ENCODE results near the gene DSEL. TPM values are rescaled to one million over a fixed set of nuclear protein-coding genes. Genes with fewer than 3 reads are reported as not detected.

The DSEL gene
- total and polyA plus RNA-seq, 2 of the 8 experiments (the other 6 are each of a cell fraction or from before 2014, with no cell fraction given): 3.0 to 22.8 TPM

DNA sequence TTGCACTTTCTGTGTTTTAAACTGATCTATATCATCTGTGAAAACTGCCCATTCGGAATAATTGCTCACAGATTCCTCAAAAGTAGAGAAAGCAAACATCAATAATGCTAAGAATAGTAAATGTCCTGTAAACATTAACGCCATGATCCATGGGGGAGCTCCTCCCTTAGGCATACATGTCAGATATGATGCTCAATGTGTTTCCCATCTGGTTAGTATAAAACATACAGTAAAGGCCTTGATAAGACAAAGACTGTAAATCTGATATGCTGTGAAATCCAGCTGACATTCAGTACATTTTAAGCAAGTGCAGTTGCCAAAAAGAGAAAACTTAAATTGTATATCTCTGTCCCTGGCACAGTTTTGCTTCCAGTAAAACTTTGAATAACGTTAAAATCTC, 2.1 kb downstream of the DSEL start:
- Histone ChIP-seq H3K27me3 (replicated peaks in 1 of 4; ENCODE audit: control insufficient read depth in 3 of 4, extremely low read depth in 1 of 4, insufficient read depth in 3 of 4, low read length in 3 of 4) (no peaks in the 10 kb centered on the region), H2BK12ac (ENCODE audit: low read depth, low read length) (no peak overlapping the region), H4K20me1 (replicated peaks in 1 of 2; ENCODE audit: control insufficient read depth in 1 of 2, insufficient read depth in 2 of 2, low read length in 2 of 2) (peaks cover 1 to 2% of the 10 kb centered on the region in 2 experiments), H3K79me1 (ENCODE audit: low read depth, low read length) (no peaks in the 10 kb centered on the region), H2BK20ac (ENCODE audit: low read length) (no peak overlapping the region), H3K36me3 (ENCODE audit: control insufficient read depth in 2 of 4, insufficient read depth in 4 of 4, low read length in 3 of 4) (peaks cover 0 to 8% (median 0%) of the 10 kb centered on the region in 4 experiments; a peak in 2 of 8 replicates), H2AFZ (ENCODE audit: low read length) (no peak overlapping the region), H3K27ac (ENCODE audit: low read depth, low read length) (no peak overlapping the region), H3K4me3 (ENCODE audit: extremely low read depth in 1 of 4, insufficient read depth in 2 of 4, low read depth in 3 of 4, low read length in 4 of 4) (peak overlapping the region in 1 of 4 experiments; percentile 90; a peak in 2 of 8 replicates), H3K4ac (replicated peaks; ENCODE audit: insufficient read length, low read depth, low read length) (no peak overlapping the region), H3K4me1 (replicated peaks in 1 of 4; ENCODE audit: control insufficient read depth in 3 of 4, insufficient read depth in 4 of 4, low read length in 3 of 4) (peaks cover 2 to 5% (median 3%) of the 10 kb centered on the region in 4 experiments; a peak in 5 of 7 replicates), H4K91ac (replicated peaks; ENCODE audit: insufficient read length, low read length) (no peak overlapping the region), H3K79me2 (ENCODE audit: control insufficient read depth in 1 of 2, insufficient read depth in 2 of 2, low read length in 2 of 2) (peaks cover 8 to 53% of the 10 kb centered on the region in 2 experiments; a peak in 3 of 4 replicates), H3K9me3 (ENCODE audit: insufficient read depth in 2 of 2, low read depth in 1 of 2, low read length in 1 of 2) (no peaks in the 10 kb centered on the region), H2AK5ac (ENCODE audit: low read depth, low read length) (no peak overlapping the region), H2BK120ac (replicated peaks; ENCODE audit: low read depth, low read length) (no peak overlapping the region), H3K18ac (ENCODE audit: extremely low read depth, low read length) (no peak overlapping the region), H3K9ac (replicated peaks in 1 of 4; ENCODE audit: extremely low read depth in 1 of 4, low read depth in 3 of 4, low read length in 3 of 4) (no peak overlapping the region), H3K56ac (replicated peaks; ENCODE audit: insufficient read length, low read depth, low read length) (no peak overlapping the region), H3K23ac (ENCODE audit: insufficient read length) (no peak overlapping the region), H4K5ac (ENCODE audit: insufficient read length, low read depth, low read length) (no peak overlapping the region), H3K4me2 (ENCODE audit: insufficient read depth in 1 of 2, low read depth in 2 of 2, low read length in 2 of 2) (peak overlapping the region; percentile 71 to 74; a peak in 2 of 4 replicates), H2BK5ac (ENCODE audit: low read depth, low read length) (no peak overlapping the region), H3K14ac (ENCODE audit: insufficient read length) (no peak overlapping the region), H3K23me2 (ENCODE audit: low read depth, low read length) (peaks cover 2% of the 10 kb centered on the region; the same call in 1 of the 2 replicates), H4K8ac (ENCODE audit: extremely low read depth, insufficient read depth, low read length) (no peak overlapping the region), H2BK15ac (ENCODE audit: low read length) (no peak overlapping the region)
- FAIRE-seq (no peak), DNase-seq (ENCODE audit: low read depth in 1 of 2, low spot score in 2 of 2) (no peak)
- no peak for TF ChIP-seq MAFK (IDR thresholded peaks at IDR 0.05; ENCODE audit: low read depth, low read length)
- no peak for TF ChIP-seq NANOG (IDR thresholded peaks at IDR 0.05; ENCODE audit: insufficient read depth, low read depth, low read length, poor library complexity, severe bottlenecking)
- TF ChIP-seq CREB1 (IDR thresholded peaks at IDR 0.05): no peak
- no peak for TF ChIP-seq PHF8 (conservative IDR thresholded peaks at IDR 0.05; ENCODE audit: low read depth, low read length)
- TF ChIP-seq, protein P1, sequence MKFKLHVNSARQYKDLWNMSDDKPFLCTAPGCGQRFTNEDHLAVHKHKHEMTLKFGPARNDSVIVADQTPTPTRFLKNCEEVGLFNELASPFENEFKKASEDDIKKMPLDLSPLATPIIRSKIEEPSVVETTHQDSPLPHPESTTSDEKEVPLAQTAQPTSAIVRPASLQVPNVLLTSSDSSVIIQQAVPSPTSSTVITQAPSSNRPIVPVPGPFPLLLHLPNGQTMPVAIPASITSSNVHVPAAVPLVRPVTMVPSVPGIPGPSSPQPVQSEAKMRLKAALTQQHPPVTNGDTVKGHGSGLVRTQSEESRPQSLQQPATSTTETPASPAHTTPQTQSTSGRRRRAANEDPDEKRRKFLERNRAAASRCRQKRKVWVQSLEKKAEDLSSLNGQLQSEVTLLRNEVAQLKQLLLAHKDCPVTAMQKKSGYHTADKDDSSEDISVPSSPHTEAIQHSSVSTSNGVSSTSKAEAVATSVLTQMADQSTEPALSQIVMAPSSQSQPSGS (IDR thresholded peaks at IDR 0.05; ENCODE audit: low read length): no peak
- WGBS, 2 experiments (ENCODE audit: extremely low coverage in 1 of 2, insufficient coverage in 1 of 2, insufficient read length in 1 of 2, insufficient replicate concordance in 2 of 2, low coverage in 1 of 2, low lambda C conversion rate in 2 of 2, missing lambda C conversion rate in 1 of 2): 91% methylated on average over 3 of the region's 3 CpGs; no CpG with 5 or more reads in 1 of the 2 experiments
- ChIA-PET POLR2A (ENCODE audit: partially characterized antibody) (no interaction called here), CTCF (ENCODE audit: partially characterized antibody) (interaction anchor here (0.8 to 6.8 kb wide), 5 partner anchors 14 to 1145 kb away, joined by 3 to 46 read pairs (median 5); no protein-coding TSS in a partner anchor)

Data from H1 (cell line).